ENCODE measurements around the gene LPCAT2. TPM values are rescaled to one million over a fixed set of nuclear protein-coding genes. Genes with fewer than 3 reads are reported as not detected.

LPCAT2 gene
- total RNA-seq, 4 donors from 2014 or later = 16.9 to 36.9 (median 25.4) TPM

DNA sequence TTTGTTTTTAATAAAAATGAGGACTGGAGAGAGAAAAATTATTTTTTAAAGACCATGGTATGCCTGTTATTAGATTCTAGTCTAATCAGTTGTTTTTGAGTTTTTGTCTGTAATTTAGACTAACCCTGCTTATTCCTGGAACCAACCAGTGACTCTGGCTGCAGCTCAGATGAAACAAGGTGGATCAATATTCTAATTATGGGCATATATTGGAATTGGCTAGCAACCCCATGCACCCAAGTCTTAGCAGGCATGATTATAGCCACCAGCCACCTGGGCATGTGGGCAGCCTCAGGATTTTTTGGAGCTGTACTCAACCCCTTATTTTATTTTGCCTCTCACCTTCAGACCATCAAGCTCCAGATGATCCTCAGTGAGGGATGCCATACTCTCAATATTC is 125.3 kb downstream of the LPCAT2 start:
- H3K4me3 ChIP-seq (ENCODE audit: low read depth, poor library complexity, severe bottlenecking) = no peak overlapping the region
- TF ChIP-seq POLR2A (IDR thresholded peaks at IDR 0.05) = no peak
- TF ChIP-seq, protein P1, sequence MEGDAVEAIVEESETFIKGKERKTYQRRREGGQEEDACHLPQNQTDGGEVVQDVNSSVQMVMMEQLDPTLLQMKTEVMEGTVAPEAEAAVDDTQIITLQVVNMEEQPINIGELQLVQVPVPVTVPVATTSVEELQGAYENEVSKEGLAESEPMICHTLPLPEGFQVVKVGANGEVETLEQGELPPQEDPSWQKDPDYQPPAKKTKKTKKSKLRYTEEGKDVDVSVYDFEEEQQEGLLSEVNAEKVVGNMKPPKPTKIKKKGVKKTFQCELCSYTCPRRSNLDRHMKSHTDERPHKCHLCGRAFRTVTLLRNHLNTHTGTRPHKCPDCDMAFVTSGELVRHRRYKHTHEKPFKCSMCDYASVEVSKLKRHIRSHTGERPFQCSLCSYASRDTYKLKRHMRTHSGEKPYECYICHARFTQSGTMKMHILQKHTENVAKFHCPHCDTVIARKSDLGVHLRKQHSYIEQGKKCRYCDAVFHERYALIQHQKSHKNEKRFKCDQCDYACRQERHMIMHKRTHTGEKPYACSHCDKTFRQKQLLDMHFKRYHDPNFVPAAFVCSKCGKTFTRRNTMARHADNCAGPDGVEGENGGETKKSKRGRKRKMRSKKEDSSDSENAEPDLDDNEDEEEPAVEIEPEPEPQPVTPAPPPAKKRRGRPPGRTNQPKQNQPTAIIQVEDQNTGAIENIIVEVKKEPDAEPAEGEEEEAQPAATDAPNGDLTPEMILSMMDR (IDR thresholded peaks at IDR 0.05) = no peak
- intact Hi-C loops (cut with DNase I; ENCODE audit: low total_unique reads) = no loop called here
- DNase-seq (ENCODE audit: low spot score in 2 of 2) = no peak

Other genes with a start within 250 kb of the LPCAT2 start
- gene IRX6, start 184.9 kb upstream of the LPCAT2 start, total RNA-seq = 10 to 100 TPM in 2 of 4 donors, 1 to 10 TPM in 2; 6.7 to 17.7 (median 13.3) TPM
- 100 to 1,000 TPM; 152 to 516 (median 223) TPM for gene MMP2, start 29.9 kb upstream of the LPCAT2 start, total RNA-seq
- gene CAPNS2, start 57.6 kb downstream of the LPCAT2 start, total RNA-seq = 100 to 1,000 TPM; 139 to 168 (median 163) TPM
- 10 to 100 TPM in 2 of 4 donors, 1 to 10 TPM in 2; 2.3 to 26.1 (median 8.7) TPM for gene SLC6A2, start 146.9 kb downstream of the LPCAT2 start, total RNA-seq